Panc1 (cell line): Measurements from ENCODE around the gene SPRR3. TPM values are rescaled to one million over a fixed set of nuclear protein-coding genes. Genes with fewer than 3 reads are reported as not detected.
"Not testable (repeated sequence)": the region's sequence is repeated elsewhere in the genome, so short reads cannot be mapped to it uniquely, and the experiment has no call there.

ENCODE experiments used
- ATAC-seq: fragments of 200-7000 bp; cut with Tn5 transposase; 2 replicates; pipeline ENCODE4 v1.9.1; 2020; ENCODE audit warnings: mild to moderate bottlenecking, moderate library complexity
- BruUV-seq: library from RNA; stranded (reverse); fragments of 400-500 nt; replicated peaks from 2 replicates; lab custom pipeline; 2021; lab: Mats Ljungman, UMichigan
- CTCF ChIA-PET: fragments of 300-600 bp; sonication (Branson Sonifier 250); formaldehyde crosslinking; loops from one replicate; lab custom pipeline; 2022; ENCODE audit warnings: antibody characterized with exemption; lab: Charles Lee
- POLR2A ChIA-PET: fragments of 300-600 bp; sonication (Branson Sonifier 250); formaldehyde crosslinking; loops from one replicate; lab custom pipeline; 2022; ENCODE audit warnings: antibody characterized with exemption; lab: Charles Lee
- DNase-seq: peaks from one replicate; pipeline ENCODE4 v3.0.0-alpha.2; 2010; ENCODE audit warnings: low read depth, low spot score
- H3K27ac ChIP-seq: 2 replicates; pipeline ENCODE4 v1.5.1; 2011; ENCODE audit warnings: mild to moderate bottlenecking, low read length, inconsistent platforms
- H3K27me3 ChIP-seq: fragments of 200-500 bp; sonication (Bioruptor generic); 2 replicates; pipeline ENCODE4 v1.6.0; 2014; ENCODE audit warnings: low read length, inconsistent platforms; ENCODE audit not compliant: control insufficient read depth, insufficient read depth
- H3K36me3 ChIP-seq: fragments of 200-500 bp; sonication (Bioruptor generic); 2 replicates; pipeline ENCODE4 v1.5.1; 2014; ENCODE audit warnings: inconsistent platforms, mild to moderate bottlenecking, low read length, moderate library complexity; ENCODE audit not compliant: control insufficient read depth, insufficient read depth
- H3K4me1 ChIP-seq: 2 replicates; pipeline ENCODE4 v1.5.1; 2011; ENCODE audit warnings: inconsistent platforms, mild to moderate bottlenecking, low read length, moderate library complexity; ENCODE audit not compliant: control insufficient read depth, insufficient read depth
- H3K4me3 ChIP-seq, 2 experiments: 2 replicates each; pipeline ENCODE4 v1.5.1; 2011 to 2012; ENCODE audit warnings: low read depth in 2 of 2, low read length in 2 of 2, mild to moderate bottlenecking in 2 of 2, inconsistent platforms in 1 of 2, moderate library complexity in 1 of 2
- H3K9me3 ChIP-seq: fragments of 200-500 bp; sonication (Bioruptor generic); 2 replicates; pipeline ENCODE4 v1.5.1; 2014; ENCODE audit warnings: low read depth, mild to moderate bottlenecking, inconsistent platforms, low read length, moderate library complexity; ENCODE audit not compliant: control insufficient read depth, insufficient read depth
- POLR2AphosphoS5 ChIP-seq: IDR thresholded peaks from 2 replicates; pipeline ENCODE4 v1.6.1; 2012; ENCODE audit warnings: mild to moderate bottlenecking, low read depth, low read length, moderate library complexity
- REST ChIP-seq, 2 experiments: IDR thresholded peaks; 2 replicates each; pipeline ENCODE4 v1.6.1; 2011 to 2012; ENCODE audit warnings: low read depth in 2 of 2, control low read depth in 1 of 2, low read length in 1 of 2, mild to moderate bottlenecking in 1 of 2, moderate library complexity in 1 of 2; ENCODE audit not compliant: insufficient read depth in 1 of 2
- SIN3A ChIP-seq: IDR thresholded peaks from 2 replicates; pipeline ENCODE4 v1.6.1; 2012; ENCODE audit warnings: low read depth, mild to moderate bottlenecking, low read length, moderate library complexity, borderline replicate concordance; ENCODE audit not compliant: insufficient read depth
- TCF7L2 ChIP-seq: IDR thresholded peaks from 2 replicates; pipeline ENCODE4 v1.6.1; 2011; ENCODE audit warnings: mild to moderate bottlenecking, low read depth, low read length, inconsistent platforms
- in situ Hi-C: cut with HindIII; loops from 2 replicates; pipeline ENCODE4 v1.10.0; 2016; ENCODE audit warnings: low sequenced_read_pairs, low pct_unique_long_range_greater_than_20kb
- intact Hi-C: fragments of 100-400 bp; cut with micrococcal nuclease; formaldehyde crosslinking; loops from one replicate; pipeline ENCODE4 v1.10.0; 2022; ENCODE audit not compliant: unreplicated experiment
- total RNA-seq: library from RNA; stranded (reverse); gene quantifications from one replicate; pipeline ENCODE4 v1.2.1, GENCODE V29; 2021; ENCODE audit not compliant: unreplicated experiment
- TF ChIP-seq, protein P1 (sequence below): fragments of 450-650 bp; IDR thresholded peaks from 2 replicates; pipeline ENCODE4 v1.5.1; 2017; ENCODE audit warnings: mild to moderate bottlenecking

SPRR3 gene
- total RNA-seq, 1 experiment from 2014 or later: not detected

- Histone ChIP-seq H3K27ac (no peak overlapping the region), H3K36me3 (no peaks in the 10 kb centered on the region), H3K9me3 (no peaks in the 10 kb centered on the region), H3K27me3 (no peaks in the 10 kb centered on the region), H3K4me1 (no peaks in the 10 kb centered on the region), H3K4me3 (no peak overlapping the region)
- DNase-seq: no peak
- no TSS peak for BruUV-seq
- POLR2A ChIA-PET: no interaction called here
- in situ Hi-C loops: no loop called here
- TF ChIP-seq POLR2AphosphoS5 (no peak), TCF7L2 (no peak), SIN3A (no peak), REST (IDR thresholded peaks at IDR 0.05; ENCODE audit: insufficient read depth in 1 of 2, low read depth in 2 of 2, low read length in 1 of 2) (no peak)
- TF ChIP-seq, protein P1, sequence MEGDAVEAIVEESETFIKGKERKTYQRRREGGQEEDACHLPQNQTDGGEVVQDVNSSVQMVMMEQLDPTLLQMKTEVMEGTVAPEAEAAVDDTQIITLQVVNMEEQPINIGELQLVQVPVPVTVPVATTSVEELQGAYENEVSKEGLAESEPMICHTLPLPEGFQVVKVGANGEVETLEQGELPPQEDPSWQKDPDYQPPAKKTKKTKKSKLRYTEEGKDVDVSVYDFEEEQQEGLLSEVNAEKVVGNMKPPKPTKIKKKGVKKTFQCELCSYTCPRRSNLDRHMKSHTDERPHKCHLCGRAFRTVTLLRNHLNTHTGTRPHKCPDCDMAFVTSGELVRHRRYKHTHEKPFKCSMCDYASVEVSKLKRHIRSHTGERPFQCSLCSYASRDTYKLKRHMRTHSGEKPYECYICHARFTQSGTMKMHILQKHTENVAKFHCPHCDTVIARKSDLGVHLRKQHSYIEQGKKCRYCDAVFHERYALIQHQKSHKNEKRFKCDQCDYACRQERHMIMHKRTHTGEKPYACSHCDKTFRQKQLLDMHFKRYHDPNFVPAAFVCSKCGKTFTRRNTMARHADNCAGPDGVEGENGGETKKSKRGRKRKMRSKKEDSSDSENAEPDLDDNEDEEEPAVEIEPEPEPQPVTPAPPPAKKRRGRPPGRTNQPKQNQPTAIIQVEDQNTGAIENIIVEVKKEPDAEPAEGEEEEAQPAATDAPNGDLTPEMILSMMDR: no peak
- no peak for ATAC-seq
- intact Hi-C loops: no loop called here
- CTCF ChIA-PET: no interaction called here
These were observed 1.7 kb upstream of the SPRR3 start for GRCh38 chr1:152999818-153000217.

- no peak for DNase-seq
- no peaks in the 10 kb centered on the region for H3K9me3 ChIP-seq
- H3K4me1 ChIP-seq: no peaks in the 10 kb centered on the region
- ChIA-PET POLR2A (no interaction called here), CTCF (no interaction called here)
- BruUV-seq: no TSS peak
- in situ Hi-C loops (no loop called here), intact Hi-C loops (no loop called here)
- no peak overlapping the region for H3K4me3 ChIP-seq
- H3K36me3 ChIP-seq: no peaks in the 10 kb centered on the region
- TF ChIP-seq, protein P1: no peak
- no peak for TF ChIP-seq TCF7L2
- no peak for TF ChIP-seq POLR2AphosphoS5
- no peak for TF ChIP-seq SIN3A
- TF ChIP-seq REST (IDR thresholded peaks at IDR 0.05; ENCODE audit: insufficient read depth in 1 of 2, low read depth in 2 of 2, low read length in 1 of 2): no peak
- ATAC-seq: no peak
- H3K27ac ChIP-seq: no peak overlapping the region
- no peaks in the 10 kb centered on the region for H3K27me3 ChIP-seq
These were observed 1.3 kb upstream of the SPRR3 start for GRCh38 chr1:153000294-153000693.

DNA sequence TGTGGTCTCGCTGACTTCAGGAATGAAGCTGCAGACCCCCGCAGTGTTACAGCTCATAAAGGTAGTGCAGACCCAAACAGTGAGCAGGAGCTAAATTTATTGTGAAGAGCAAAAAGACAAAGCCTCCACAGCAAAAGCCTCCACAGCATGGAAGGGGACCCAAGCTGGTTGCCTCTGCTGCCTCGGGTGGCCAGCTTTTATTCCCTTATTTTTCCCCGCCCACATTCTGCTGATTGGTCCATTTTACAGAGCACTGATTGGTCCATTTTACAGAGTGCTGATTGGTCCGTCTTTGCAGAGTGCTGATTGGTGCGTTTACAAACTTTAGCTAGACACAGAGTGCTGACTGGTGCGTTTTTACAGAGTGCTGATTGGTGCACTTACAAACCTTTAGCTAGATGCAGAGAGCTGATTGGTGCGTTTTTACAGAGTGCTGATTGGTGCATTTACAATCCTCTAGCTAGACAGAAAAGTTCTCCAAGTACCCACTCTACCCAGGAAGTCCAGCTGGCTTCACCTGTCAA lies 9.7 kb downstream of the SPRR3 start:
- in situ Hi-C loops, POLR2A ChIA-PET, ATAC-seq, H3K4me3 ChIP-seq, intact Hi-C loops, H3K27me3 ChIP-seq, BruUV-seq, H3K27ac ChIP-seq, H3K36me3 ChIP-seq, CTCF ChIA-PET, DNase-seq, H3K9me3 ChIP-seq, H3K4me1 ChIP-seq: not testable (repeated sequence)
